GM12892 (cell line): ENCODE measurements around the gene TENM4.

Experiments
- DNase-seq: peaks from one replicate; pipeline ENCODE4 v3.0.0; 2011; ENCODE audit not compliant: insufficient read length
- FAIRE-seq: peaks from 2 replicates; lab custom pipeline; 2011; peaks lifted over from hg19 to GRCh38; lab: Jason Lieb, UNC
- POLR2A ChIP-seq: IDR thresholded peaks from 2 replicates; pipeline ENCODE4 v1.6.1; 2011; ENCODE audit warnings: low read depth, low read length, control low read depth
- POLR2AphosphoS5 ChIP-seq: IDR thresholded peaks from 2 replicates; pipeline ENCODE4 v1.6.1; 2011; ENCODE audit warnings: low read depth, low read length, control low read depth
- TAF1 ChIP-seq: IDR thresholded peaks from 2 replicates; pipeline ENCODE4 v1.6.1; 2011; ENCODE audit warnings: low read depth, mild to moderate bottlenecking, control low read depth, low read length, borderline replicate concordance

TENM4 gene

GRCh38 chr11:78856211-78856610, 584.6 kb downstream of the TENM4 start:
- DNase-seq (no peak), FAIRE-seq (no peak)
- TF ChIP-seq POLR2AphosphoS5: no peak
- no peak for TF ChIP-seq POLR2A
- TF ChIP-seq TAF1: no peak

GRCh38 chr11:78855116-78855515, 585.7 kb downstream of the TENM4 start:
- TF ChIP-seq TAF1: no peak
- TF ChIP-seq POLR2AphosphoS5: no peak
- TF ChIP-seq POLR2A: no peak
- no peak for FAIRE-seq
- DNase-seq: no peak

GRCh38 chr11:78853521-78853920, 587.3 kb downstream of the TENM4 start:
- no peak for FAIRE-seq

GRCh38 chr11:78851878-78852586, 588.8 kb downstream of the TENM4 start:
- FAIRE-seq: no peak
- TF ChIP-seq TAF1 (no peak), POLR2AphosphoS5 (no peak), POLR2A (no peak)
- DNase-seq: no peak

More at GRCh38 chr11:78853521-78853920, 587.3 kb downstream of the TENM4 start:
- no peak for DNase-seq
- TF ChIP-seq POLR2A (no peak), POLR2AphosphoS5 (no peak), TAF1 (no peak)

- no peak for FAIRE-seq
Measured at GRCh38 chr11:78850078-78850477, 590.8 kb downstream of the TENM4 start.

GRCh38 chr11:78846269-78846668, 594.6 kb downstream of the TENM4 start:
- no peak for DNase-seq
- FAIRE-seq: no peak

More at GRCh38 chr11:78850078-78850477, 590.8 kb downstream of the TENM4 start:
- TF ChIP-seq POLR2A (no peak), POLR2AphosphoS5 (no peak), TAF1 (no peak)
- no peak for DNase-seq

GRCh38 chr11:78845496-78845895, 595.3 kb downstream of the TENM4 start:
- FAIRE-seq (no peak), DNase-seq (no peak)
- no peak for TF ChIP-seq TAF1
- TF ChIP-seq POLR2AphosphoS5: no peak

More at GRCh38 chr11:78846269-78846668, 594.6 kb downstream of the TENM4 start:
- TF ChIP-seq TAF1 (no peak), POLR2AphosphoS5 (no peak), POLR2A (no peak)

- TF ChIP-seq TAF1: no peak
- TF ChIP-seq POLR2AphosphoS5: no peak
- no peak for TF ChIP-seq POLR2A
- DNase-seq: no peak
Measured at GRCh38 chr11:78841456-78842060, 599.3 kb downstream of the TENM4 start.

GRCh38 chr11:78840623-78841022, 600.2 kb downstream of the TENM4 start:
- FAIRE-seq: no peak
- TF ChIP-seq POLR2A (no peak), POLR2AphosphoS5 (no peak), TAF1 (no peak)
- no peak for DNase-seq

More at GRCh38 chr11:78841456-78842060, 599.3 kb downstream of the TENM4 start:
- FAIRE-seq: no peak

- DNase-seq (no peak), FAIRE-seq (no peak)
- TF ChIP-seq TAF1 (no peak), POLR2AphosphoS5 (no peak), POLR2A (no peak)
Measured at GRCh38 chr11:78840200-78840599, 600.6 kb downstream of the TENM4 start.

- DNase-seq: no peak
- no peak for FAIRE-seq
- TF ChIP-seq POLR2A: no peak
- TF ChIP-seq POLR2AphosphoS5: no peak
- TF ChIP-seq TAF1: no peak
Measured at GRCh38 chr11:78838417-78838816, 602.4 kb downstream of the TENM4 start.

- no peak for DNase-seq
- TF ChIP-seq TAF1 (no peak), POLR2AphosphoS5 (no peak), POLR2A (no peak)
- FAIRE-seq: no peak
Measured at GRCh38 chr11:78835646-78836045, 605.2 kb downstream of the TENM4 start.
